NT2/D1 (cell line): ENCODE results near the gene SCARB2.

Experiments used
- SUZ12 ChIP-seq: IDR thresholded peaks from 2 replicates; pipeline ENCODE4 v1.6.1; 2011; ENCODE audit not compliant: insufficient read length, insufficient read depth; ENCODE audit errors: extremely low read depth
- YY1 ChIP-seq: IDR thresholded peaks from 2 replicates; pipeline ENCODE4 v1.6.1; 2011; ENCODE audit not compliant: insufficient read length, insufficient read depth
- ZNF274 ChIP-seq: IDR thresholded peaks from 2 replicates; pipeline ENCODE4 v1.6.1; 2011; ENCODE audit warnings: mild to moderate bottlenecking, low read depth, low read length

- TF ChIP-seq ZNF274 (no peak), SUZ12 (no peak), YY1 (no peak)
These were observed 19.1 kb upstream of the SCARB2 start for GRCh38 chr4:76232681-76233080.
